HepG2 (cell line): ENCODE results near the gene PPIL6. TPM values are rescaled to one million over a fixed set of nuclear protein-coding genes. Genes with fewer than 3 reads are reported as not detected.

Experiments used
- FOXJ3 ChIP-seq: sonication (generic); formaldehyde crosslinking; IDR thresholded peaks from 2 replicates; pipeline ENCODE4 v1.4.0; 2020; ENCODE audit warnings: missing genetic modification reagents, mild to moderate bottlenecking, borderline replicate concordance
- HIC2 ChIP-seq: sonication (generic); formaldehyde crosslinking; IDR thresholded peaks from 2 replicates; pipeline ENCODE4 v1.9.0; 2022; ENCODE audit warnings: low read depth, missing genetic modification reagents
- HNRNPH1 ChIP-seq: fragments of 200-400 bp; formaldehyde crosslinking; optimal IDR thresholded peaks from 2 replicates; pipeline ENCODE3; 2017; ENCODE audit warnings: mild to moderate bottlenecking, low read depth, low read length
- IKZF5 ChIP-seq: IDR thresholded peaks from 2 replicates; pipeline ENCODE4 v1.6.1; 2018; ENCODE audit warnings: missing genetic modification reagents, mild to moderate bottlenecking, missing compliant biosample characterization
- MYPOP ChIP-seq: sonication (generic); formaldehyde crosslinking; IDR thresholded peaks from 2 replicates; pipeline ENCODE4 v1.8.1; 2023; ENCODE audit warnings: mild to moderate bottlenecking, moderate library complexity, missing genetic modification reagents
- NFKB2 ChIP-seq: sonication (generic); formaldehyde crosslinking; IDR thresholded peaks from 2 replicates; pipeline ENCODE4 v1.4.0; 2020; ENCODE audit warnings: missing genetic modification reagents, borderline replicate concordance
- RBM39 ChIP-seq: fragments of 200-400 bp; formaldehyde crosslinking; IDR thresholded peaks from one replicate; pipeline ENCODE4 v1.6.1; 2018; ENCODE audit warnings: antibody characterized with exemption, mild to moderate bottlenecking, low read depth, low read length; ENCODE audit not compliant: poor library complexity, severe bottlenecking
- SAFB2 ChIP-seq: sonication (generic); formaldehyde crosslinking; IDR thresholded peaks from 2 replicates; pipeline ENCODE4 v1.5.1; 2020; ENCODE audit warnings: missing genetic modification reagents, low read depth, mild to moderate bottlenecking, borderline replicate concordance
- SMC3 ChIP-seq: IDR thresholded peaks from 2 replicates; pipeline ENCODE4 v1.6.1; 2011; ENCODE audit warnings: low read length, improper control_type of control experiment
- SP5 ChIP-seq: IDR thresholded peaks from 2 replicates; pipeline ENCODE4 v1.6.1; 2016; ENCODE audit warnings: low read depth, borderline replicate concordance
- SRSF9 ChIP-seq: fragments of 200-400 bp; formaldehyde crosslinking; IDR thresholded peaks from 2 replicates; pipeline ENCODE4 v1.6.1; 2018; ENCODE audit warnings: borderline replicate concordance, mild to moderate bottlenecking, low read depth, low read length; ENCODE audit not compliant: insufficient read depth, poor library complexity, severe bottlenecking
- TEAD3 ChIP-seq: optimal IDR thresholded peaks from 2 replicates; pipeline ENCODE3; 2016; ENCODE audit warnings: borderline replicate concordance
- ZFP37 ChIP-seq: sonication (generic); formaldehyde crosslinking; IDR thresholded peaks from 2 replicates; pipeline ENCODE4 v1.4.0; 2020; ENCODE audit warnings: missing genetic modification reagents, borderline replicate concordance
- ZFP90 ChIP-seq: sonication (generic); formaldehyde crosslinking; IDR thresholded peaks from 2 replicates; pipeline ENCODE4 v1.8.0; 2022; ENCODE audit warnings: missing genetic modification reagents, mild to moderate bottlenecking, inconsistent platforms, borderline replicate concordance
- ZFY ChIP-seq: sonication (generic); formaldehyde crosslinking; IDR thresholded peaks from 2 replicates; pipeline ENCODE4 v1.4.0; 2020; ENCODE audit warnings: missing genetic modification reagents
- ZNF552 ChIP-seq: sonication (generic); formaldehyde crosslinking; IDR thresholded peaks from 2 replicates; pipeline ENCODE4 v1.9.0; 2022; ENCODE audit warnings: missing genetic modification reagents, mild to moderate bottlenecking, borderline replicate concordance
- ZNF609 ChIP-seq: sonication (generic); formaldehyde crosslinking; IDR thresholded peaks from 2 replicates; pipeline ENCODE4 v1.4.0; 2020; ENCODE audit warnings: mild to moderate bottlenecking, missing genetic modification reagents, borderline replicate concordance
- ZNF674 ChIP-seq: sonication (generic); formaldehyde crosslinking; IDR thresholded peaks from 2 replicates; pipeline ENCODE4 v1.5.0; 2020; ENCODE audit warnings: low read depth, mild to moderate bottlenecking, missing genetic modification reagents
- ZNF776 ChIP-seq: sonication (generic); formaldehyde crosslinking; IDR thresholded peaks from 2 replicates; pipeline ENCODE4 v1.4.0; 2020; ENCODE audit warnings: mild to moderate bottlenecking, missing genetic modification reagents
- polyA plus RNA-seq, 8 experiments: library from polyadenylated mRNA; depleted of rRNA in 3 of 8; stranded (reverse) in 7 of 8; unstranded in 1 of 8; fragments of >200 nt; fragmentation: Illumina TruSeq in 4 of 8; extraction: Trizol in 4 of 8; gene quantifications; 2 replicates each; pipeline versions ENCODE4 v1.2.1 to v1.2.3, GENCODE V29; 2011 to 2016; ENCODE audit warnings: low read depth in 4 of 8, missing spikeins in 1 of 8, mixed read lengths in 1 of 8; ENCODE audit not compliant: insufficient read depth in 1 of 8
- total RNA-seq, 5 experiments: library from RNA; depleted of rRNA; stranded (reverse); fragments of >200 nt; fragmentation: Illumina TruSeq; extraction: Trizol; gene quantifications; 2 replicates each; pipeline ENCODE4 v1.2.3, GENCODE V29; 2016; ENCODE audit warnings: low read depth in 1 of 5

Gene PPIL6
- total and polyA plus RNA-seq, 2 of the 13 experiments (the other 11 are each of a cell fraction or from before 2014, with no cell fraction given) = 0.22 to 0.46 TPM

- no peak for TF ChIP-seq MYPOP (CRISPR knock-in tag)
- peak; percentile 50 for TF ChIP-seq RBM39
- no peak for TF ChIP-seq HNRNPH1
- TF ChIP-seq ZFP37 (CRISPR knock-in tag) = no peak
- TF ChIP-seq FOXJ3 (CRISPR knock-in tag) = no peak
- TF ChIP-seq ZFY (CRISPR knock-in tag) = no peak
- TF ChIP-seq SMC3 = no peak
- TF ChIP-seq ZNF609 (CRISPR knock-in tag) = peak; percentile 59; the same call in 1 of the 2 replicates
- no peak for TF ChIP-seq TEAD3 (CRISPR knock-in tag)
- no peak for TF ChIP-seq HIC2
- TF ChIP-seq IKZF5 = no peak
- TF ChIP-seq SRSF9 = no peak
- TF ChIP-seq SP5 (CRISPR knock-in tag) = no peak
- TF ChIP-seq NFKB2 (CRISPR knock-in tag) = no peak
- no peak for TF ChIP-seq ZNF552 (CRISPR knock-in tag)
- TF ChIP-seq ZNF674 = no peak
- no peak; the same call in 1 of the 2 replicates for TF ChIP-seq ZNF776
- no peak for TF ChIP-seq SAFB2 (CRISPR knock-in tag)
- 0 out of 2 replicates have a peak, but pooled peaks have one; percentile 53 for TF ChIP-seq ZFP90 (CRISPR knock-in tag)
These were observed 815 bp upstream of the PPIL6 start (continued) for GRCh38 chr6:109441069-109441816.
